Measurements from ENCODE around the gene KLHL29.
"Not testable (repeated sequence)": the region's sequence is repeated elsewhere in the genome, so short reads cannot be mapped to it uniquely, and the experiment has no call there.

The KLHL29 gene

GRCh38 chr2:23386339-23387220 lies 1.6 kb downstream of the KLHL29 start:
- FAIRE-seq (no peak), DNase-seq (ENCODE audit: insufficient read length, low spot score) (no peak)
- TF ChIP-seq CTCF (IDR thresholded peaks at IDR 0.05; ENCODE audit: insufficient read depth, missing control alignments) = no peak

GRCh38 chr2:23387221-23387550 lies 2.2 kb downstream of the KLHL29 start:
- FAIRE-seq = no peak
- TF ChIP-seq CTCF (IDR thresholded peaks at IDR 0.05; ENCODE audit: insufficient read depth, missing control alignments) = no peak
- DNase-seq (ENCODE audit: insufficient read length, low spot score) = no peak

- DNase-seq (ENCODE audit: insufficient read length, low spot score) = no peak
- FAIRE-seq = no peak
- no peak for TF ChIP-seq CTCF (IDR thresholded peaks at IDR 0.05; ENCODE audit: insufficient read depth, missing control alignments)
Observed at GRCh38 chr2:23387845-23388244, 2.9 kb downstream of the KLHL29 start.

- FAIRE-seq (no peak), DNase-seq (ENCODE audit: insufficient read length, low spot score) (no peak)
- TF ChIP-seq CTCF (IDR thresholded peaks at IDR 0.05; ENCODE audit: insufficient read depth, missing control alignments) = no peak
Observed at GRCh38 chr2:23388294-23388693, 3.3 kb downstream of the KLHL29 start.

- DNase-seq (ENCODE audit: insufficient read length, low spot score) (no peak), FAIRE-seq (no peak)
- TF ChIP-seq CTCF (IDR thresholded peaks at IDR 0.05; ENCODE audit: insufficient read depth, missing control alignments) = no peak
Observed at GRCh38 chr2:23388756-23389514, 4.0 kb downstream of the KLHL29 start.

- DNase-seq (ENCODE audit: insufficient read length, low spot score) = no peak
- no peak for FAIRE-seq
- no peak for TF ChIP-seq CTCF (IDR thresholded peaks at IDR 0.05; ENCODE audit: insufficient read depth, missing control alignments)
Observed at GRCh38 chr2:23390152-23390551, 5.2 kb downstream of the KLHL29 start.

- not testable (repeated sequence) for FAIRE-seq; DNase-seq (ENCODE audit: insufficient read length, low spot score)
Observed at GRCh38 chr2:23391237-23391736, 6.3 kb downstream of the KLHL29 start.

All from D721Med (cell line).